Activated naive CD8-positive, alpha-beta T cell treated with anti-CD3 and anti-CD28 coated beads, Interleukin-2, amount 50 U/mL, for 24 hours (primary cell): ENCODE data around the gene R3HDM1.
"Not testable (repeated sequence)": the region's sequence is repeated elsewhere in the genome, so short reads cannot be mapped to it uniquely, and the experiment has no call there.

ENCODE experiments used
- ATAC-seq: fragments of 150-1000 bp; cut with Tn5 transposase; one replicate; pipeline ENCODE4 v1.10.0; 2021
- DNase-seq: peaks from one replicate; pipeline ENCODE4 v3.0.0; 2021
- H3K27ac Mint-ChIP-seq: one replicate; pipeline ENCODE4 v1.8.0; 2021; ENCODE audit warnings: mild to moderate bottlenecking, mixed read lengths
- H3K27me3 Mint-ChIP-seq: one replicate; pipeline ENCODE4 v1.8.0; 2021; ENCODE audit warnings: mixed read lengths
- H3K36me3 Mint-ChIP-seq: one replicate; pipeline ENCODE4 v1.8.0; 2021; ENCODE audit warnings: low read depth, mixed read lengths
- H3K4me1 Mint-ChIP-seq: one replicate; pipeline ENCODE4 v1.8.0; 2021; ENCODE audit warnings: mixed read lengths
- H3K4me3 Mint-ChIP-seq: one replicate; pipeline ENCODE4 v1.8.0; 2021; ENCODE audit warnings: mild to moderate bottlenecking, moderate library complexity, mixed read lengths
- H3K9me3 Mint-ChIP-seq: one replicate; pipeline ENCODE4 v1.8.0; 2021; ENCODE audit warnings: mixed read lengths

Gene R3HDM1

DNA sequence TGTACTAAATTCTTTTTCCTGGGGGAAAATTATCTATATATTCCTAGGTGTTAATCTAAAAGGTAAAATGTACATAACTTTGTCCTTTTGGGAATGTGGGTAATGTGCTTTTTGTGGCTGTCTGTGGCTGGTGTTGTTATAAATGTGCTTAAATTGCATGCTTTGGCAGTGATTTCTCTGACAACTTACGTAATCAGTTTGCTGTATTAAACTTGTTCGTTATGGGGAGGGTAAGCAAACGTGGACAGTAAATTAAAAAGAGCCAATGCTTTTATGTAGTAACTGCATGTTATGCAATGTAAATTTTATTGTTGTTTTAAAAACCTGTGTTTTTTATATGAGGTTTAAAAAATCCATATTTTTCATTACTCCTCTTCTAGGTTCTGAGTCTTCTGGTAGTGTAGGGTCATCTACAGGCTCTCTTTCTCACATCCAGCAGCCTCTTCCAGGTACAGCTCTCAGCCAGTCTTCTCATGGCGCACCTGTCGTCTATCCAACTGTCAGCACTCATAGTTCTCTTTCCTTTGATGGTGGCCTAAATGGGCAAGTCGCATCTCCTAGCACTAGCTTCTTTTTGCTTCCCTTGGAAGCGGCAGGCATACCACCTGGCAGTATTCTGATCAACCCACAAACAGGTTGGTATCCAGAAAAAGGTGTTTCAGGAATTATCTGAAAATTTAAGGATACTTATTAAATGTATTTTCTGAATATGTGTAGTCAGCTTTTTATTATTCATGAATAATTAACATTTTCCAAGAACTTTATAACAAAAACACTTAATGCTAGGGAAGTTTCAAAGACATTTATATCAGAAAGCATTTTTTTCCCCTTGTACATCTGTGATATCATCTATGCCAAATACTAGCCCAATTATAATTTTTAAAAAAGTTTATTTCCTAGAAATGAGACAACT, 110.1 kb downstream of the R3HDM1 start:
- Mint-ChIP-seq H3K36me3 (peaks cover 35% of the 10 kb centered on the region), H3K4me3 (no peak overlapping the region), H3K27me3 (no peaks in the 10 kb centered on the region), H3K27ac (no peak overlapping the region), H3K9me3 (no peaks in the 10 kb centered on the region), H3K4me1 (peaks cover 11% of the 10 kb centered on the region)
- ATAC-seq (no peak), DNase-seq (no peak)

GRCh38 chr2:135647836-135648579, 116.7 kb downstream of the R3HDM1 start:
- Mint-ChIP-seq H3K36me3 (peaks cover 39% of the 10 kb centered on the region), H3K9me3 (no peaks in the 10 kb centered on the region), H3K4me1 (peaks cover 15% of the 10 kb centered on the region), H3K27ac (no peak overlapping the region), H3K27me3 (no peaks in the 10 kb centered on the region), H3K4me3 (no peak overlapping the region)
- DNase-seq (no peak), ATAC-seq (no peak)

- H3K27ac Mint-ChIP-seq, result peak overlapping the region; percentile 1
- no peaks in the 10 kb centered on the region for H3K27me3 Mint-ChIP-seq
- DNase-seq, result no peak
- H3K9me3 Mint-ChIP-seq, result no peaks in the 10 kb centered on the region
- no peak for ATAC-seq
- H3K4me1 Mint-ChIP-seq, result peaks cover 15% of the 10 kb centered on the region
- H3K36me3 Mint-ChIP-seq, result peaks cover 53% of the 10 kb centered on the region
- H3K4me3 Mint-ChIP-seq, result no peak overlapping the region
Measured at GRCh38 chr2:135650721-135651120, 119.4 kb downstream of the R3HDM1 start.

DNA sequence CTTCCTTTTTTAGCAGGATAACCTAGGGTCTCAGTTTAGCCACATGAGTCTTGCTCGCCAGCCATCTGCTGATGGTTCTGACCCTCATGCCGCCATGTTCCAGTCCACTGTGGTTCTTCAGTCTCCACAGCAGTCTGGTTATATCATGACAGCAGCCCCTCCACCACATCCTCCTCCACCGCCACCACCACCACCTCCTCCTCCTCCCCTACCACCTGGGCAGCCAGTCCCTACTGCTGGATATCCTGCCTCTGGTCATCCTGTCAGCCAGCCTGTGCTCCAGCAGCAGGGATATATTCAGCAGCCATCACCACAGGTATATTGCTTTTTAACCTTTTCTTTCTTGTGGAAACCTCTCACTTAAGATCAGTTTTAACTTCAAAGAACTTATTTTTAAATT, 120.4 kb downstream of the R3HDM1 start:
- ATAC-seq (no peak), DNase-seq (peak; percentile 10)
- no peaks in the 10 kb centered on the region for H3K27me3 Mint-ChIP-seq
- H3K4me1 Mint-ChIP-seq, result peaks cover 15% of the 10 kb centered on the region
- H3K36me3 Mint-ChIP-seq, result peaks cover 57% of the 10 kb centered on the region
- no peak overlapping the region for H3K27ac Mint-ChIP-seq
- no peak overlapping the region for H3K4me3 Mint-ChIP-seq
- no peaks in the 10 kb centered on the region for H3K9me3 Mint-ChIP-seq

DNA sequence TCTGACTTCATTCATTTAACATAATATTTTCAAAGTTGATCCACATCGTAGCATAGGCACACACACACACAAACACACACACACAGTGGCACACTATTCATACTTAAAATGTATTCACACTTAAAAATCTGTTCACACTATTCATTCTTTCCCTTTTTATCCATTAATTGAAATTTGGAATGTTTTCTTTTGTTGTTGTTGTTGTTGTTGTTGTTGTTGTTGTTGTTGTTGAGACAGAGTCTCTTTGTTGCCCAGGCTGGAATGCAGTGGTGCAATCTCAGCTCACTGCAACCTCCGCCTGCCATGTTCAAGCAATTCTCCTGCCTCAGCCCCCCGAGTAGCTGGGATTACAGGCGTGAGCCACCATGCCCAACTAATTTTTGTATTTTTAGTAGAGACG, 123.0 kb downstream of the R3HDM1 start:
- not testable (repeated sequence) for ATAC-seq, H3K27ac Mint-ChIP-seq, H3K4me3 Mint-ChIP-seq, DNase-seq, H3K27me3 Mint-ChIP-seq, H3K9me3 Mint-ChIP-seq
- peaks cover 61% of the 10 kb centered on the region for H3K36me3 Mint-ChIP-seq
- H3K4me1 Mint-ChIP-seq, result peaks cover 26% of the 10 kb centered on the region

DNA sequence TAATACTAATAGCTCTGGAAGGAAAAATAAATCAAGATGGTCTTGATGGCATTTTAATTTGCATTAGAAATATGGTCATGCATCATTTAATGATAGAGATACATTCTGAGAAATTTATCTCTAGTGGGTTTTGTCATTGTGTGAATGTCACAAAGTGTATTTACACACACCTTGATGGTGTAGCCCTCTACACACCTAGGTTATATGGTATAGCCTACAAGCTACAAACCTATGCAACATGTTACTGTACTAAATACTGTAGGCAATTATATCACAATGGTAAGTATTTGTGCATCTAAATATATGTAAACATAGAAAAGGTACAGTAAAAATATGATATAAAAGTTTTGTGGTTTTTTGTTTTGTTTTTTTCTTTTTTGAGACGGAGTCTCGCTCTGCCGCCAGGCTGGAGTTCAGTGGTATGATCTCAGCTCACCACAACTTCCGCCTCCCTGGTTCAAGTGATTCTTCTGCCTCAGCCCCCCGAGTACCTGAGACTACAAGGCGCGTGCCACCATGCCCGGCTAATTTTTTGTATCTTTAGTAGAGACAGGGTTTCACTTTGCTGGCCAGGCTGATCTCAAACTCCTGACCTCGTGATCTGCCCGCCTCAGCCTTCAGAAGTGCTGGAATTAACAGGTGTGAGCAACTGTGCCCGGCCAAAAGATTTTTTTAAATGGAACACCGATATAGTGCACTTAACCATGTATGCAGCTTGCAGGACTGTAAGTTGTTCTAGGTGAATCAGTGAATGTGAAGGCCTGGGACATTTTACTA, 126.7 kb downstream of the R3HDM1 start:
- DNase-seq, result peak; percentile 49
- H3K27ac Mint-ChIP-seq, result peak overlapping the region; percentile 73
- H3K4me3 Mint-ChIP-seq, result peak overlapping the region; percentile 67
- no peaks in the 10 kb centered on the region for H3K27me3 Mint-ChIP-seq
- peaks cover 57% of the 10 kb centered on the region for H3K36me3 Mint-ChIP-seq
- peak; percentile 64 for ATAC-seq
- peaks cover 26% of the 10 kb centered on the region for H3K4me1 Mint-ChIP-seq
- no peaks in the 10 kb centered on the region for H3K9me3 Mint-ChIP-seq

GRCh38 chr2:135662088-135662487, 130.8 kb downstream of the R3HDM1 start:
- H3K36me3 Mint-ChIP-seq, result peaks cover 52% of the 10 kb centered on the region
- H3K27me3 Mint-ChIP-seq, result no peaks in the 10 kb centered on the region
- H3K27ac Mint-ChIP-seq, result peak overlapping the region; percentile 16
- no peaks in the 10 kb centered on the region for H3K9me3 Mint-ChIP-seq
- peaks cover 44% of the 10 kb centered on the region for H3K4me1 Mint-ChIP-seq
- H3K4me3 Mint-ChIP-seq, result no peak overlapping the region
- peak; percentile 82 for ATAC-seq
- DNase-seq, result no peak

DNA sequence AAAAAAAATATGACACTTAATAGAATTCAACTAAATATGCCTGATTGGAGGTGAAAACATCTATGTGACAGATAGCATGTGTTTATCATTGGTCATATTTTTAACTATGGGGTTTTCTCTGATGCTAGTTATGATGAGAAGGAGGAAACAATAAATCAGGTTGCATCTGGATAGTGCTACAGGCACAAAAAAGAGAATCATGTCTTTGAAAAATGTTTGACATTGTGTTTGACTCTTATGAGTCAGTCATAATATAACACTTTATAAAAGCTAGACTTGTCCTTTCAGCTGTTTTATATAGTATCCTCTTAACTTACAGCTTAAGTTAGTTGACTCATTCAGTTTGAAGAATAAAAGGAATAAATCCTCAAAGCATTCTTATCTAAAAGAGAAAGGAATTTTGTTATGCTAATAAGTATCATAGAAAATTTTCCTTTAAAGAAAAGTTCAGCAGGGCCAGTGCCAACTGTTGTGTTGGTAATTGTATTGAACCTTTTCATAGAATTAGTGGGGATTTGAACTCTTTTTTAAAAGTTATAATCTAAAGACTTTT, 131.9 kb downstream of the R3HDM1 start:
- Mint-ChIP-seq H3K4me3 (no peak overlapping the region), H3K4me1 (peaks cover 35% of the 10 kb centered on the region), H3K9me3 (no peaks in the 10 kb centered on the region), H3K27ac (no peak overlapping the region), H3K36me3 (peaks cover 48% of the 10 kb centered on the region), H3K27me3 (no peaks in the 10 kb centered on the region)
- ATAC-seq (no peak), DNase-seq (no peak)

DNA sequence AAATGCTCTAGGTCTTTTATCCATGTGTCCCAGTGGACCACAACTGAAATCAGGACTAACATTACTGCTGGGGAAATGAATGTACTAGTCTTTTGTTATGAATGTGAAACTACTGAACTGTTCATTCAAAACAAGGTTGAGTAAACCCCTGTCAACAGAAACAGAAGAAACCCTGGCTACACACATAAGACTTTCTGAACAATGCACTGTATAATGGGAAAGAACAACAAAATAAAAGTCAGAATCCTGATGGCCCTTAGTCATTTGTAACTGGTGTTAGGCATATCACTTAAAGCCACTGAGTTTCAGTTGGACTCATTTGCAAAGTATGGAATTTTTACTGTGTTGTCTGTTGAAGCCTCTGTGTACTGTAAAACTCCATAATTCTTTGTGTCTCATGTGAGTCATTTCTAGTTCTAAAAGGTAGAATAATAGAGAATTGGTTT, 133.4 kb downstream of the R3HDM1 start:
- Mint-ChIP-seq H3K4me3 (no peak overlapping the region), H3K36me3 (peaks cover 52% of the 10 kb centered on the region), H3K27ac (no peak overlapping the region), H3K27me3 (no peaks in the 10 kb centered on the region), H3K4me1 (peaks cover 33% of the 10 kb centered on the region), H3K9me3 (no peaks in the 10 kb centered on the region)
- ATAC-seq (peak; percentile 74), DNase-seq (no peak)

DNA sequence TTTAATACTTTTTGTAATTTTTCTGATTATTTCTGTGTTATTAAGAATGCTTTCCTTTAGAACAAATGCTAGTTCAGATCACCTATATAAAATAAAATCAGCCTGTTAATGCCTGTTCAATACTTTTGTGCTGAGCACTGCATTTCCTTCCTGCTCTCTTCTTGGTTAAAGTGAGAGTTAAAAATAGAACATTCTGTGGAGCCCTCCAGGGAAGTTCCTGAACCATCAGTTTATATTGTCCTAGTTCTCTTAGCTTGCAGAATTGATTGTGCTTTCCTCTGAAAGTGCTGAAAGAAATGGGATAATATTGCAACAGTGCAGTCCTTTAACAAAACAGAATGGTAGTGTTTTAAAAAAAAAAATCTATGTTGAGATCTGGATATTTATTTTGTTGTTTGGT, 135.8 kb downstream of the R3HDM1 start:
- Mint-ChIP-seq H3K27ac (no peak overlapping the region), H3K27me3 (no peaks in the 10 kb centered on the region), H3K4me3 (no peak overlapping the region), H3K4me1 (peaks cover 23% of the 10 kb centered on the region), H3K36me3 (peaks cover 44% of the 10 kb centered on the region), H3K9me3 (no peaks in the 10 kb centered on the region)
- DNase-seq (no peak), ATAC-seq (no peak)

DNA sequence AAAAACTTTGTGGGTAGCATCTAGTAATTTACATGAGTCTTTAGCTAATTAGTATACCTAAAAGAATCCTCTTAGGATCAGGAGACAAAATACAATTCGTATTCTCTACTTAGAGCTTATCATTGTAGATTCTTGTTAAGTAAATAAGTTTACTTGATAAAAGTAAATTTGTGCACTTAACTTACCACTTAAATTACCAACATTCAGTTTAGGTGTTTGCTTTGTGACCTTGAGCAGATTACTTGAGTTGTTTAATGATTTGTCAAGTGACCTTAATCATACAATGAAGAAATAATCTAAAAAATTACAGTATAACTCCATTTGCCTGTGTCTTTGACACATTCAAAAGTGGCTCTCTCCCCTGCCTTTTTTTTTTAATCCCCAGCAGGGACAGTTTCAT, 143.2 kb downstream of the R3HDM1 start:
- ATAC-seq (no peak), DNase-seq (no peak)
- H3K4me3 Mint-ChIP-seq, result no peak overlapping the region
- peaks cover 26% of the 10 kb centered on the region for H3K36me3 Mint-ChIP-seq
- H3K27ac Mint-ChIP-seq, result no peak overlapping the region
- no peaks in the 10 kb centered on the region for H3K9me3 Mint-ChIP-seq
- no peaks in the 10 kb centered on the region for H3K4me1 Mint-ChIP-seq
- no peaks in the 10 kb centered on the region for H3K27me3 Mint-ChIP-seq

- Mint-ChIP-seq H3K27ac (no peak overlapping the region), H3K36me3 (peaks cover 33% of the 10 kb centered on the region), H3K4me3 (no peak overlapping the region), H3K27me3 (no peaks in the 10 kb centered on the region), H3K4me1 (no peaks in the 10 kb centered on the region), H3K9me3 (no peaks in the 10 kb centered on the region)
- ATAC-seq, result no peak
- DNase-seq, result no peak
Measured at GRCh38 chr2:135676031-135676430, 144.7 kb downstream of the R3HDM1 start.

- Mint-ChIP-seq H3K9me3 (no peaks in the 10 kb centered on the region), H3K36me3 (peaks cover 35% of the 10 kb centered on the region), H3K27me3 (no peaks in the 10 kb centered on the region), H3K4me1 (no peaks in the 10 kb centered on the region), H3K27ac (no peak overlapping the region), H3K4me3 (no peak overlapping the region)
- no peak for ATAC-seq
- DNase-seq, result no peak
Measured at GRCh38 chr2:135679125-135679524, 147.8 kb downstream of the R3HDM1 start.

- ATAC-seq, result no peak
- no peaks in the 10 kb centered on the region for H3K27me3 Mint-ChIP-seq
- no peak overlapping the region for H3K4me3 Mint-ChIP-seq
- H3K4me1 Mint-ChIP-seq, result peaks cover 20% of the 10 kb centered on the region
- H3K9me3 Mint-ChIP-seq, result no peaks in the 10 kb centered on the region
- no peak overlapping the region for H3K27ac Mint-ChIP-seq
- H3K36me3 Mint-ChIP-seq, result peaks cover 37% of the 10 kb centered on the region
- no peak for DNase-seq
Measured at GRCh38 chr2:135685361-135685760, 154.1 kb downstream of the R3HDM1 start.
